ENCODE data around the gene RBFA. TPM values are rescaled to one million over a fixed set of nuclear protein-coding genes. Genes with fewer than 3 reads are reported as not detected.

The RBFA gene
- total RNA-seq (2013; cell fraction: nucleolus; rRNA removed) = 72.0 and 72.3 TPM in 2 replicates
- total RNA-seq (2014; rRNA removed) (56.0 and 59.3 TPM in 2 replicates), total RNA-seq (2014; rRNA removed; fragmentation: Illumina TruSeq; extraction: Trizol) (33.3 and 36.8 TPM in 2 replicates), total RNA-seq (2021) (38.7 and 41.2 TPM in 2 replicates), polyA plus RNA-seq (2011; rRNA removed) (25.5 and 37.0 TPM in 2 replicates), polyA plus RNA-seq (2014; fragmentation: Illumina TruSeq; extraction: Trizol) (25.7 and 39.1 TPM in 2 replicates), polyA plus RNA-seq (2014; fragmentation: Nextera tagmentation; extraction: Ambion mirVana) (1 to 10 TPM; 7.2 to 9.1 TPM), polyA plus RNA-seq (2014; rRNA removed) (44.8 and 47.4 TPM in 2 replicates), polyA plus RNA-seq (2016; fragmentation: Nextera tagmentation; extraction: Ambion mirVana) (10 to 100 TPM; 37.2 to 38.3 TPM), polyA minus RNA-seq (2011; rRNA and poly(A)+ RNA removed) (21.6 and 25.1 TPM in 2 replicates), Bru-seq, nascent RNA (percentile 83 among the genes with signal in this experiment), BruChase-seq, experiment 1, labeled RNA remaining after a 6-hour chase (percentile 95 among the genes with signal in this experiment), BruChase-seq, experiment 2, labeled RNA remaining after a 2-hour chase (percentile 93 among the genes with signal in this experiment)
- 22.8 TPM for polyA plus RNA-seq (2011; ENCODE audit: low read depth)
- polyA plus RNA-seq (2011; cell fraction: cytosol; rRNA removed) = 34.9 TPM in 2 replicates
- polyA plus RNA-seq (2011; cell fraction: nucleus; rRNA removed) = 46.3 and 49.5 TPM in 2 replicates
- polyA plus RNA-seq (2012) = 24.1 and 28.4 TPM in 2 replicates
- 7.3 and 8.6 TPM in 2 replicates for polyA minus RNA-seq (2011; cell fraction: cytosol; rRNA and poly(A)+ RNA removed)
- 26.8 and 44.3 TPM in 2 replicates for polyA minus RNA-seq (2011; cell fraction: nucleus; rRNA and poly(A)+ RNA removed)
- long read RNA-seq, experiment 1, transcript RBFA-202 (7 exons, 1,407 nt) = major isoform, 35 of 36 reads
- long read RNA-seq, experiment 1, partial matches to known transcripts = 0 of 36 reads
- long read RNA-seq, experiment 1, other reads (novel, unspliced or antisense) = 1 of 36 reads
- long read RNA-seq, experiment 2, transcript RBFA-202 (7 exons, 1,407 nt) = major isoform, 91 of 99 reads
- long read RNA-seq, experiment 2, partial matches to known transcripts = 0 of 99 reads
- long read RNA-seq, experiment 2, other reads (novel, unspliced or antisense) = 5 of 99 reads

- SMC1A ChIA-PET (ENCODE audit: uncharacterized antibody, unreplicated experiment) = interaction anchor here (0.6 to 2.0 kb wide), 12 partner anchors 10 to 277 kb away, joined by 3 to 9 read pairs (median 3); no protein-coding TSS in a partner anchor
- POLR2A ChIA-PET = interaction anchor here (0.6 to 1.8 kb wide), 7 partner anchors 11 to 504 kb away, joined by 3 to 6 read pairs (median 4); no protein-coding TSS in a partner anchor
- CTCF ChIA-PET = interaction anchor here (0.6 to 1.7 kb wide), 9 partner anchors 45 to 654 kb away, joined by 3 to 5 read pairs (median 4); no protein-coding TSS in a partner anchor
- no peaks in the 10 kb centered on the region for H3K9me3 ChIP-seq (replicated peaks; ENCODE audit: control insufficient read depth, insufficient read depth, low read length)
- no peaks in the 10 kb centered on the region for H3K27me3 ChIP-seq (replicated peaks in 1 of 2; ENCODE audit: control insufficient read depth in 2 of 2, insufficient read depth in 2 of 2, low read length in 1 of 2)
- peak within 1 kb of the TSS; percentile 64 for H3K27ac ChIP-seq (ENCODE audit: control insufficient read depth, insufficient read depth)
- no peaks in the 10 kb centered on the region for H3K36me3 ChIP-seq (ENCODE audit: control insufficient read depth in 2 of 2, insufficient read depth in 2 of 2, low read length in 1 of 2)
- H3K9ac ChIP-seq (ENCODE audit: control insufficient read depth, insufficient read depth, low read length) = peak within 1 kb of the TSS; percentile 67
- no TSS peak for BruUV-seq (replicated peaks)
- RAD21 ChIA-PET (ENCODE audit: unreplicated experiment) = interaction anchor here (0.6 to 2.1 kb wide), 12 partner anchors 46 to 660 kb away, joined by 3 to 9 read pairs (median 3); partner anchors contain the start of gene ADNP2
- H2AFZ ChIP-seq (ENCODE audit: control insufficient read depth, low read depth, low read length) = peak within 1 kb of the TSS; percentile 89
- peak within 1 kb of the TSS; percentile 79 for H3K4me3 ChIP-seq
- in situ Hi-C loops (cut with MboI) (no loop called here), intact Hi-C loops (cut with micrococcal nuclease; ENCODE audit: unreplicated experiment) (loop anchor here (1.0 to 5.0 kb wide), 4 partner anchors 47 to 355 kb away; partner anchors contain the start of genes CTDP1 and TXNL4A)
- WGBS (ENCODE audit: insufficient coverage, insufficient replicate concordance, low lambda C conversion rate, missing lambda C conversion rate) = under 1% methylated on average over 42 of the region's 99 CpGs
- no peaks in the 10 kb centered on the region for H4K20me1 ChIP-seq (ENCODE audit: control insufficient read depth, insufficient read depth)
- ATAC-seq (peak; percentile 88), FAIRE-seq (peak; percentile 86), DNase-seq (ENCODE audit: low read depth, low spot score) (peak; percentile 94)
- peaks cover 3% of the 10 kb centered on the region; the same call in 1 of the 2 replicates for H3K4me1 ChIP-seq (ENCODE audit: control insufficient read depth, insufficient read depth, low read length)
- peaks cover 16% of the 10 kb centered on the region for H3K79me2 ChIP-seq (ENCODE audit: control insufficient read depth, insufficient read depth, low read length)
- peak within 1 kb of the TSS; percentile 90 for H3K4me2 ChIP-seq (ENCODE audit: control insufficient read depth, insufficient read depth)
- TF ChIP-seq GABPA (IDR thresholded peaks at IDR 0.05; ENCODE audit: low read depth) (no peak), E4F1 (IDR thresholded peaks at IDR 0.05; ENCODE audit: borderline replicate concordance, partially characterized antibody) (no peak), ZNF384 (IDR thresholded peaks at IDR 0.05; ENCODE audit: borderline replicate concordance, low read depth, low read length) (no peak), PBX3 (IDR thresholded peaks at IDR 0.05; ENCODE audit: insufficient replicate concordance, low read depth, low read length) (no peak), MXI1 (IDR thresholded peaks at IDR 0.05; ENCODE audit: low read depth, low read length) (peak; percentile 97), SREBF2 (IDR thresholded peaks at IDR 0.05; ENCODE audit: low read length) (no peak), RELB (IDR thresholded peaks at IDR 0.05; ENCODE audit: low read depth) (0 out of 2 replicates have a peak, but pooled peaks have one; percentile 24), NFYA (IDR thresholded peaks at IDR 0.05; ENCODE audit: borderline replicate concordance, low read depth, low read length) (no peak), SMAD1 (IDR thresholded peaks at IDR 0.05; ENCODE audit: low read depth, partially characterized antibody) (no peak)
- TF ChIP-seq, protein P1, sequence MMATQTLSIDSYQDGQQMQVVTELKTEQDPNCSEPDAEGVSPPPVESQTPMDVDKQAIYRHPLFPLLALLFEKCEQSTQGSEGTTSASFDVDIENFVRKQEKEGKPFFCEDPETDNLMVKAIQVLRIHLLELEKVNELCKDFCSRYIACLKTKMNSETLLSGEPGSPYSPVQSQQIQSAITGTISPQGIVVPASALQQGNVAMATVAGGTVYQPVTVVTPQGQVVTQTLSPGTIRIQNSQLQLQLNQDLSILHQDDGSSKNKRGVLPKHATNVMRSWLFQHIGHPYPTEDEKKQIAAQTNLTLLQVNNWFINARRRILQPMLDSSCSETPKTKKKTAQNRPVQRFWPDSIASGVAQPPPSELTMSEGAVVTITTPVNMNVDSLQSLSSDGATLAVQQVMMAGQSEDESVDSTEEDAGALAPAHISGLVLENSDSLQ (IDR thresholded peaks at IDR 0.05) = no peak
These were observed at the start of gene RBFA for GRCh38 chr18:80034068-80034851. Gene RBFA (plus strand): TSS chr18:80034434. CDS start chr18:80034496, 62 bp downstream.

Measured in GM12878 (cell line).